A204.1 (cell line): ENCODE measurements around the gene PIP4K2C.
"Not testable (repeated sequence)": the region's sequence is repeated elsewhere in the genome, so short reads cannot be mapped to it uniquely, and the experiment has no call there.

ENCODE experiments used
- FAIRE-seq: peaks from 2 replicates; lab custom pipeline; 2012; peaks lifted over from hg19 to GRCh38; lab: Jason Lieb, UNC

Gene PIP4K2C

DNA sequence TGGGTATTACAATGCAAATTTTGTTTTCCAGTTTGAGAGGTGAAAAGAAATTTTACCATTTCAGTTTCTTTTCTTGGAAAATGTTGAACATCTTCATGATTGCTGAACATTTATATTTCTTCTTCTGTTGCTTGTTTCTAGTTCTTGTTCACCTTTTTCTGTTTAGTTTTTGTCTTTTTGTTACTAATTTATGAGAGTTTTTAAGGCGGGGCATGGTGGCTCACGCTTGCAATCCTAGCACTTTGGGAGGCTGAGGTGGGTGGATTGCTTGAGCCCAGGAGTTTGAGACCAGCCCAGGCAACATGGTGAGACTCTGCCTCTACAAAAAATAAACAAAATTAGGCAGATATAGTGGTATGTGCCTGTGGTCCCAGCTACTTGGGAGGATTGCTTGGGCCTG lies 30.5 kb upstream of the PIP4K2C start:
- FAIRE-seq: no peak

DNA sequence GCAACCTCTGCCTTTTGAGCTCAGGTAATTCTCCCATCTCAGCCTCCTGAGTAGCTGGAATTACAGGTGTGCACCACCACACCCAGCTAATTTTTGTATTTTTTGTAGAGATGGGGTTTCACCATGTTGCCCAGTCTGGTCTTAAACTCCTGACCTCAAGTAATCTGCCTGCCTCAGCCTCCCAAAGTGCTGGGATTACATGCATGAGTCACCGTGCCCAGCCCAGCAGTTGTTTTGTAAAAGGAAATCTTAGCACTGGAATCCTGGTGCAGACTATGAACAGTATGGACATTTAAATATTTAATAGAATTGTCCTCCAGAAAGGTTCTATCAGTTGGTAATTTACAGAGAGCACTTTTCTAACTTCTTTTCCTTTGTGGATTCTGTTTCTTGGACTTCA lies 29.9 kb upstream of the PIP4K2C start:
- not testable (repeated sequence) for FAIRE-seq

DNA sequence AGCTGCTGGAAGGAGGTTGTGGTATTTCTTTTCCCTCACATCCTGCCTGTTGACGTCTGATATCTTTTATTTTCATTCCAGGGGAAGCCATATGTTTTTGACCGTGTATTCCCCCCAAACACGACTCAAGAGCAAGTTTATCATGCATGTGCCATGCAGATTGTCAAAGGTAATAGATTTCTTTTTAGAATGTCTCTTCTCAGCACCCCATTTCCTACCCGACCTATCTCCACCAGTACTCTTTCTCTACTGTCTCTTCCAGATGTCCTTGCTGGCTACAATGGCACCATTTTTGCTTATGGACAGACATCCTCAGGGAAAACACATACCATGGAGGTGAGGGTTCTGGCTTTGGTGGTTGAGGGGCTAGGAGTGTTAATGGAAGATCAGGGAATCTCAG lies 27.6 kb upstream of the PIP4K2C start:
- no peak for FAIRE-seq

DNA sequence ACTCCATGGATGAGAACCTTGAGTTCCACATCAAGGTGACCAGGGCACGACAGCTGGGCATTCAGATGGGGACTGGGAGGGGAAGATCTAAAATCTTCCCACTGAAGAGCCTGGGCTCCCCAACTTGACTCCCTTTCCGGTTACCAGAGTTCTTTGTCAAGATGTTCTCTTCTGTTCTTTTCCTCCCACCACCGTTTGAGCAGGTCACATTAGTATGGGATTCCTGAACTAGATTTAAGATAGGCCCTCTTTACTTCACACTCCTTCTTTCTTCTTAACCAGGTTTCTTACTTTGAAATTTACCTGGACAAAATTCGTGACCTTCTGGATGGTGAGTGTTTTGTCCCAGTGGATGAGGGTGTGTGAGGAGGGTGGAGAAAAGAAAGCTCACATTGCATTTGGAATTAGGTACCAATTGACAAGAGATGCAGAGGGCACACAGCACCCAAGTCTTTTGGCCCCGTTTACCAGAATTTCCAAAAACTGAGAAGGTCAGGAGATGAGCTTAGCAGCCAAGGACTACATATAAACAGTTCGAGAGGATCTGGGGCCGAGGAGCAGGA lies 26.7 kb upstream of the PIP4K2C start:
- no peak for FAIRE-seq

DNA sequence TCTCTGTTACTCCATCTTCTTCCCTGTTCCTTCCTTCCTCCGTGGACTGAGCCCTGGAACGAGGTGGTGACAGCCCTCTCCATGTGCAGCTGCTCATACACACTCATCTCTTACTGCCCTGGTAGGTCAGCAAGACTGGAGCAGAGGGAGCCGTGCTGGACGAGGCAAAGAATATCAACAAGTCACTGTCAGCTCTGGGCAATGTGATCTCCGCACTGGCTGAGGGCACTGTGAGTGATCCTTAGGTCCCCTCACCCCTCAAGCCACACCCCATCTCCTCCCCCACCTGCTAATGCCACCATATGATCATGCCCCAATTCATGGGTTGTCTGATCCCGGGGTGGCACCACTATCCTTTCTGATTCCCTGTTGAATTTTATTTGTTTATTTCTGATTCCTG lies 22.2 kb upstream of the PIP4K2C start:
- FAIRE-seq: no peak

DNA sequence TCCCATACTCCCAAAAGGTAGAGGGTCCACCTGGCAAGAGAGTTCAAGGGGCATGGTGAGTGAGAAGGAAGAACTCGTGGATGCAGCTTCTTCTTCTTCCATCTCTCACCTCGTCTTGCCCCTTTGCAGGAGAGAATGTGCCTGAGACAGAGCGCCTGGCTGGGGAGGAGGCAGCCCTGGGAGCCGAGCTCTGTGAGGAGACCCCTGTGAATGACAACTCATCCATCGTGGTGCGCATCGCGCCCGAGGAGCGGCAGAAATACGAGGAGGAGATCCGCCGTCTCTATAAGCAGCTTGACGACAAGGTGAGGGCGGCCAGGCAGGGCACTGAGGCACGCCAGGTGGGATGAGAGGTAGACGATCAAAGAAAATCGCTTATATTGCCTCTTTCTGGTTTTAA lies 21.1 kb upstream of the PIP4K2C start:
- FAIRE-seq: no peak

DNA sequence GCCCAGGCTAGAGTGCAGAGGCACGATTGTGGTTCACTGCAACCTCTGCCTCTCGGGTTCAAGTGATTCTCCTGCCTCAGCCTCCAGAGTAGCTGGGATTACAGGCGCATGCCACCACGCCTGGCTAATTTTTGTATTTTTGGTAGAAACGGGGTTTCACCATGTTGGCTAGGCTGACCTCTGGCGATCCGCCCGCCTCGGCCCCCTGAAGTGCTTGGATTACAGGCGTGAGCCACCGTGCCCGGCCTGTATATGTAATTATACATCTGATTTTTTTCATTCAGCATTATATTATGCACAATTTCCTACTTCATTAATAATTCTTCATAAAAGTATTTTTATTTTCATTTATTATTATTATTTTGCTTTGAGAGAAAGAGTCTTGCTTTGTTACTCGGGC lies 20.6 kb upstream of the PIP4K2C start:
- FAIRE-seq: not testable (repeated sequence)

DNA sequence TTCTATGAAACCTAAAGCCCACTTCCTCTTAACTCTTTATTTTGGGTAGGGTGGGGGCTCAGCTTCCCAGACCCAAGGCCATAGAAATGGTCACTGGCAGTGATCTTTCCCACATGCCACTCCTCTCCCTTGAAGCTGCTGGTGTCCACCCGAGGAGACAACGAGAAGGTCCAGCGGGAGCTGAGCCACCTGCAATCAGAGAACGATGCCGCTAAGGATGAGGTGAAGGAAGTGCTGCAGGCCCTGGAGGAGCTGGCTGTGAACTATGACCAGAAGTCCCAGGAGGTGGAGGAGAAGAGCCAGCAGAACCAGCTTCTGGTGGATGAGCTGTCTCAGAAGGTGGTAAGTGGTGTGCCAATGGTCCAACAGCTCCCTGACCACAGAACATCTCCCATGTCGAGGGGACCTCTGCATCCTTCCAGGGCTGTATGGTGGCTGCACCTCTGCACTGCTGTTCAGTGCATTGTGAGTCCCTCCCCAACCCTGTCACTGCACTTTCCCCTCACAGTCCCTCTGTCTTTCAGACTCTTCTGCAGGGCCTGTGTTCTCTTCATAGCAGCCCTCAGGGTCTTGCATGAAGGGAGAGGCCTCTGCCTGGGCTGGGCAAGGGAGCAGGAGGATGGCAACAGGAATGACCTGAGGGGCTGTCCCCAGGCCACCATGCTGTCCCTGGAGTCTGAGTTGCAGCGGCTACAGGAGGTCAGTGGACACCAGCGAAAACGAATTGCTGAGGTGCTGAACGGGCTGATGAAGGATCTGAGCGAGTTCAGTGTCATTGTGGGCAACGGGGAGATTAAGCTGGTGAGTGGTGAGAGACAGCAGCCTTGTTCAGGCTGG lies 18.8 kb upstream of the PIP4K2C start:
- no peak for FAIRE-seq

DNA sequence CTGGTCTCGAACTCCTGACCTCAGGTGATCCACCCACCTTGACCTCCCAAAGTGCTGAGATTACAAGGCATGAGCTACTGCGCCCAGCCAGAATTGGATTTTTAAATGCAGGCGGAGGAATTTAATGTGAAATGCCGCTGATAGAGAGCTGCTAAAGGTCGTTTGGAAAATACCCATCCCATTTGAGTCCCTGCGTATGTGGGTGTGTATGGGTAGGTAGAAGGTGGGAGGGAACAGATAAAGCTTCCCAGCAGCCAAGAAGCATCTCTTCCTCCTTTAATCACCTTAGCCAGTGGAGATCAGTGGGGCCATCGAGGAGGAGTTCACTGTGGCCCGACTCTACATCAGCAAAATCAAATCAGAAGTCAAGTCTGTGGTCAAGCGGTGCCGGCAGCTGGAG lies 16.2 kb upstream of the PIP4K2C start:
- no peak for FAIRE-seq

DNA sequence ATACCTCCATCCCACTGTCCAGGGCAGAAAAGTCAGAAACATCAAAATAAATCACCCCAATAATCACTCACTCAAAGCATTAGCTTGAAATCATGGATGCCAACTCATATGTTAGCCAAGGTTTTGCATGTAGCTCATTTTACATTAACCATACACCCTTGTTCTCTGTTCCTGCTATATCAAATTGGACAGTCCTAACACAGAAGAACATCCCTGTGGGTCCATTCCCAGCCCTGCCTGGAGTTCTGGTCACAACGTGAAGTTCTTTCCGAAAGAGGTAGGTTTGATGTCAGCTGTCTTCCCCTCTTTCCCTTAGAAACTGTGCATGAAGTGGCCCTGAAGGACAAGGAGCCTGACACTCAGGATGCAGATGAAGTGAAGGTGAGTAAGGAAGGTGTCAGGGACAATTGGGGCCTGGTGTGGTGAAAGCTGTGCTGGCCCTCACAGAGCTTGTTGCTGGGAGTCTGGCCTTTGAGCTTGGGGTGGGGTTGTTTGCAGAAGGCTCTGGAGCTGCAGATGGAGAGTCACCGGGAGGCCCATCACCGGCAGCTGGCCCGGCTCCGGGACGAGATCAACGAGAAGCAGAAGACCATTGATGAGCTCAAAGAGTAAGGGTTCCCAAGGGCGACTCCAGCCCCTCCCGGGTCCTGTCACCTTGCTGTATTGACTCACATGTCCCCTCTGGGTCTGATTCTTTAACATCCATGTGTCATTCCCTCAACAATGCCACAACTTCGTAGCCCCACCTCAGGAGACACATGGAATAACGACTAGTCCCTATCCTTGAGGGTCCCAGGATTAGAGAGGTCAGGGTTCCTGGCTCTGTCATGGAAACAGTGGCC lies 15.0 kb upstream of the PIP4K2C start:
- FAIRE-seq: no peak

DNA sequence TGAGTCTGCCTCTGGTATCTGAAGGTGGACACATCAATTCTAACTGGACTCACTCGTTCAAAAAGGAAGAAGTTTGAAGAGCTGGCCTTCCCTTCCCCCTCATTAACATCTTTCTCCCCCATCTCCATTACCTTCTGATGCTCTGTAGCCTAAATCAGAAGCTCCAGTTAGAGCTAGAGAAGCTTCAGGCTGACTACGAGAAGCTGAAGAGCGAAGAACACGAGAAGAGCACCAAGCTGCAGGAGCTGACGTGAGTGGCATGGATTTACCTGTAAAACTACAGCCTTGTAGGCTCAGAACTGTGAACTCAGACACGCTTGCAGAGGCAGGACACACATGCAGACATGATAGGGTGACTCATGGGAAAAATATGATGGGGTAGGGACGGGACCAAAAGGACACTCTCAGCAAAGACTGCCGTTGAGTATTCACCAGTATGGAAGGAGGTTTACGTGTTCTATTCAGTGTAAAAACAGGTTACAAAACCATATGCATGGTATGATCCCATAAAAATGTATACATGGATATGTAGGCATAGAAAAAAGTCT lies 14.3 kb upstream of the PIP4K2C start:
- FAIRE-seq: no peak

DNA sequence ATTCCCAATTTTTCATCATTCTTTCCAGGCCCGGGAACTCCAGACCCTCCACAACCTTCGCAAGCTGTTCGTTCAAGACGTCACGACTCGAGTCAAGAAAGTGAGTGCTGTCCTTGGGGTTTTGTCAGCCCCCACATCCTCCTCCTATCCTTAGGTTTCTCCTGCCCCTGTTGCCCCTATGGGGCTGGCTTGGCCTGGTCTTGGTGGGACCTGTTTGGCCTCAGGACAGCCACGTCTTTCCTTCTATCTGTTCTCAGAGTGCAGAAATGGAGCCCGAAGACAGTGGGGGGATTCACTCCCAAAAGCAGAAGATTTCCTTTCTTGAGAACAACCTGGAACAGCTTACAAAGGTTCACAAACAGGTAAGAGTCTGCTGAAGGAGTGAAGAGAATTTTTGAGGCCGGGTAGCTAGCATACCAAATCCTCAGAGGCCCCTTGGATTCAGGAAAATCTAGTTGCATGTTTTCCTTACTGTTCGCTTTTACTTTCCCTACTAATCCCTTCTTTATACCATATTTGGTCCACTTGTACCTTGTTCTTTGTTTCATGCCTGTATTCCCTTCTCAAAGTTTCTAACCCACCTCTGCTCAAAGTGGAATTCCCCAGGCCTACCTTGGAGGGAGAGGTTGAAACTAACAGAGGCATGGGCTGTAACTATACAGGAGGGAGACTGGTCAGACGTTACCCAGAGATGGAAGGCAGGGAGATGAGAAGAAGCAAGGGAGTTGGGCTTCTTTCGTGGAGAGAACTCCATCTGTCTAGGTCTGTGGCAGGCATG lies 12.8 kb upstream of the PIP4K2C start:
- no peak for FAIRE-seq

DNA sequence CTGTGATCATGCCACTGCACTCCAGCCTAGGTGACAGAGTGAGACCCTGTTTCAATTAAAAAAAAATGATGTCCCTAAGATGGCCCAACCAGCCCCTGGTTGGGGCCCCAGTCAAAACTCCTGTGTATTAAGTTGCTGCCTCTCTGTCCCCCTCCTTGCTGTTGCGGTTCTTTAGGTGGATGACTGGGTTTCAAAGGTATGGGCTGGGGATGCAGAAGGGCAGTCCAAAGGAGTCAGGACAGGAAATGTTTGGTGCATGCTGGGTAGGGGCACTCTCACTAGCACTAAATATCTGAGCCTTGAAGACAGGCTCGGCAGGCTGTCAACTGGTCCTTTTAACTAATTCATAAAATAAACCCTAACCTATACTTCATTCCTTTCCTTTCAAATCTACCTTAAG lies 12.0 kb upstream of the PIP4K2C start:
- FAIRE-seq: no peak

DNA sequence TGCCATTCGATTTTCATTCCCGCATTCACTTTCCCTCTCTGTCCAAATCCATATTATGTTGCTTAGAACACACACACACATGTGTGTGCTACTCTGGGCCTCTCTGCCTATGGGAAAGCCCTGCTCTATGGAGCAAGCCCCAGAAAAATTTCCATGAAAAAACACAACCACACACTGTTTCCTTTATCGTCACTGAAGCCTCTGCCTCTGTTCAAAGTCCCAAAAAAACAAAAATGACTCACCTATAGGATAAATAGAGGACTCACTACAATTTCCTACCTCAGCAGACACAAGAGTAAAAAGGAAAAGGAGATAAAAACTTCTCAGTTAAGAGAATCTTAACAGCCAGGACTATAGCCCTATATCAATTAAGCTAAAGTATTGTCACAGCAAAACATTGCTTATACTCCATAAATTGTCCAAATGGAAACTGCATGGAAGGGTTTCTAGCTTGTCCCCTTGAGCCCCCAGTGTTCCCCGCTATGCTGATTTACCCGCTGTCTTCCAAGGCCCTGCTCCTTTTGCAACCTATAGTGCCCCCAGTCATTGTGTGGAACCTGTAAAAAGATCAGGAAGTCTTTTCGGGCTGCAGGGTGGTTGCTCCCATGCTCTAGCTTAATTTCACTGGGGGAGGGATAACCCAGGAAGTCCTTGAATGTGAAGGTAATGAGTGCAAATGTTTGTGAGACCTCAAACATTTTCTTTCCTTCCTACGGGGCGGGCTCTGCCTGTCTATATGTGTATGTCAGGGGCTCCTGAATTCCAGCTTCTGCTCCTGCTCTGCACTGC lies 11.1 kb upstream of the PIP4K2C start:
- no peak for FAIRE-seq

DNA sequence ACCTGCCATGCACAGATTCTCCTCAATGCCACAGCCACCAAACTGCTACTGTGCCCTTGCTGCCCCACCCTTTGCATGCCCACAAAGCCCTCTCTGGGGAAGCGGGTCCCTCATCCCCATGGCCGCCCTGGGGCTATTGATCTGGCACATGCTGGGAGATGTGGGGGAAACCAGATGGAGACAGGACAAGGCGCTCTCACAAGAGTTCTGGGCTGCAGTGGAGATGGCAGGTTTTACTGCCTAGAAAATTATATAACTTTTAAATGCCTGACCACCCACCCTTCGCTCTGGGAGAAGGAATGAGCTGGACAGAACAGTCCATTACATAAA lies 10.6 kb upstream of the PIP4K2C start:
- no peak for FAIRE-seq

DNA sequence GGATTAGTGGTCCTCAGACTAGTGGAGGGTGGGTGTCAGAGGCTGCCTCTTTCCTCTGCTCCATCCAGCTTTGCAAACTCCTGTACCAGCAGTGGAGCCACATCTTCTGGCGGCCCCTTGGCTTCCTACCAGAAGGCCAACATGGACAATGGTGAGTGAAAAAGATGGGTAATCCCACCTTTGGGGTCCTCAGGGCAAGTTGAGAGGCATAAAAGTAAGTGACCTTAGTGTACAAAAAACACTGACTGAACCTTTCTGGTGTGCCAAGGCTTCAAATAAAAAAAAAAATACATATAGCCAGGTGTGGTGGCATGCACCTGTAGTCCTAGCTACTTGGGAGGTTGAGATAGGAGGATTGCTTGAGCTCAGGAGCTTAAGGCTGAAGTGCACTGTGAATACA lies 9.2 kb upstream of the PIP4K2C start:
- no peak for FAIRE-seq

DNA sequence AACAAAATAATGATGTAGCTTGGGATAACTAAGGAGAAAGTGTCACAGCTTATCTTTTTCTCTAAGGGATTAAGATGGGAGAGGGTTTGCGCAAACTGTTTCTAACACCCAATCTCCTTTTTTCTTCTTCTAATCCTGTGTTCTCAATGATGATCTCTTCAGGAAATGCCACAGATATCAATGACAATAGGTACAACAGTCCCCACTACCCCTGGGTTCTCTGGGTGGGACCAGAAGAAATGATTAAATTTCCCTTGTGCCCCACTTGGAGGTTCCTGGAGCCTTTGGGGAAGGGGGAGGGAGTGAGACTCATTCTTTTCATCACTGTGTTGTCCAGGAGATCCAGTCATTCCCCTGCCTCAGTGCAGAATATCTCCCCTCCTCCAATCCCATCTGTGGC lies 8.6 kb upstream of the PIP4K2C start:
- FAIRE-seq: no peak

DNA sequence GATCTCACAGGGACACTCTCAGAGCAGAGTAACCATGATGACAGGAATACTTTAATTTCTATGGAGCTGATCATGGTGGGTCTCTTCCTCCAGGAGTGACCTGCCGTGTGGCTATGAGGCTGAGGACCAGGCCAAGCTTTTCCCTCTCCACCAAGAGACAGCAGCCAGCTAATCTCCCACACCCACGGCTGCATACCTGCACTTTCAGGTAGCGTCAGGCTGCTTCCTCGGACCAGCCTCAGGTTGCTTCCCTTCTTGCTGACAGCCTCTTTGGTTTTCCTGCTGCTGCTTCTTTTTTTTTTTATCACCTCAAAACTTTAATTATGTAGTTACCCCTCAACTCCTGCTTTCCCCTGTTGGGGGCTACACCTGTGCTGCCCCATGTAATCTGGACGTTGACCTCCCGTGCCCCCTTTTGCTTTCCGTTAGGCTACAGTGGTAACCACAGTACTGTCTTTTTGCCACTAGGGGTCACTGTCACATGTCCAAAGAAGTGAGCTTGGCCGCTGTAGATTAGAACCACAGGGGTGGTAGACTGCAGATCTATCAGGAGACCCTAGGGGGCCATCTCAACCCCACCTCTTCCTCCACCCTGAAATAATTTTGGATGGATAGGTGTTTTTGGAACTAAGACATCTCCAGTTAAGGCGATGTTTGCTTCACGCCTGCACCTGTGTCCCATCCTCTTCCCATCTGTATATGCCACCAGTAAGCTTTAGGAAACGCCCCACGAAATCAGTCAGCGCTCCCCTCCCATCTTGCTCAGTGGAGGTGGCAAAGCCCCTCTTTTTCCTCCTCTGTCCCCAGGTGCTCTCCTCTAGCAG lies 7.8 kb upstream of the PIP4K2C start:
- FAIRE-seq: peak; percentile 25

DNA sequence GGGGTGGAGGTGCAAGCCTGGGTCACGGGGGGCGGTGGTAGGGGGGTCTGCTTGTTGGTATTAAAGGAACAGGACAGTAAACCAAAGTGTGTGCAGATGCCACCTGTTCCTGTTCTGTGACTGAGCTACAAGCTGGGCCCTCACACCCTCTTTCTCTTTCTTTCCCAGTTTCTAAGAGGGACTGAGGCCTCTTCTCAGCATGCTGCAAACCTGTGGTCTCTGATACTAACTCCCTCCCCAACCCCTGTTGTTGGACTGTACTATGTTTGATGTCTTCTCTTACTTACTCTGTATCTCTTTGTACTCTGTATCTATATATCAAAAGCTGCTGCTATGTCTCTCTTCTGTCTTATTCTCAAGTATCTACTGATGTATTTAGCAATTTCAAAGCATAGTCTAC lies 6.9 kb upstream of the PIP4K2C start:
- FAIRE-seq: no peak

DNA sequence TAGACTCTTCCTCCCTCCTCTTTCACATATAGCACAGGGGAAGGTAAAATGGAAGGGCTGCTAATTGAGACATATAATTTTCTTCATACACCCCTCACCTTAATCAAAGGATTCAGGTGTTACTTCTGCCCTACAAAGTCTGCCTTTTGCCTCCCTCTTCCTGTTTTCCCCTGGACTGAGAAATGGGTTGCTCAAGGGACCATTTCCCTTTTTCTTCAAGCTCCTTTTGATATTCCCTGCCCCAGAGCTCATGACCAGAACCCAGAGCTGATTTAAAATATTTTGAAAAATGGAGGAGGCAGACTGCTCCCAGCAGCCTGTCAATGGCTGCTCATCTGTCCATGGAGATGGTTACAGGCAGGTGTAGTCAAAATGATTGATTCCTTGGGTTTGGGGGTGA lies 6.3 kb upstream of the PIP4K2C start:
- no peak for FAIRE-seq

DNA sequence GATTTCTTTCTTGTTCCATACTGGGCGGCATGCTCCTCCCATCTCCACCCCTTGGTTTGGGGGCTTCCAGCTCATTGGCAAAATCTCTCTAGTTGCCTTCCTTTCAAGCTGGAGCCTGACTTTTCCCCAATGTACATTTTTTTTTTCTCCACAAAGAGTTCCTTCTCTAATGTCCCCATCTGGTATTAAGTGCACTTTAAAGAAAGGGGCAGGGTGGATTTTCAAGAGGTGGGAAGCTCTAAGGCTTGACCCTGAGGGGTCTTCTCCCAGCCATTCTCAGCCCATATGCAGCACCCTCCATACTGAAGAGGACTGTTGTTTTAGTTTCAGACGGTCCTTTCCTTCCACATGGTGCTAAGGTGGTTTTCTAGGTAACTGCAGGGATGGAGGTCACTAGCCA lies 5.8 kb upstream of the PIP4K2C start:
- no peak for FAIRE-seq
